ENCODE results near the gene EFNB3.

GRCh38 chr17:7677388-7678067 lies 27.5 kb upstream of the EFNB3 start:
- TF ChIP-seq CTCF (IDR thresholded peaks at IDR 0.05): no peak
- TF ChIP-seq POLR2A (IDR thresholded peaks at IDR 0.05): no peak
